ENCODE results near the gene SLC2A10.

SLC2A10 gene

GRCh38 chr20:46723039-46723438, 13.6 kb downstream of the SLC2A10 start:
- DNase-seq (ENCODE audit: low read depth, low spot score), result no peak
- no peak overlapping the region for H3K27ac ChIP-seq

GRCh38 chr20:46724343-46724959, 15.0 kb downstream of the SLC2A10 start:
- DNase-seq (ENCODE audit: low read depth, low spot score), result no peak
- H3K27ac ChIP-seq, result no peak overlapping the region

- H3K27ac ChIP-seq, result no peak overlapping the region
- no peak for DNase-seq (ENCODE audit: low read depth, low spot score)
Observed at GRCh38 chr20:46725186-46726165, 16.0 kb downstream of the SLC2A10 start.

GRCh38 chr20:46731770-46732169, 22.3 kb downstream of the SLC2A10 start:
- H3K27ac ChIP-seq, result no peak overlapping the region
- DNase-seq (ENCODE audit: low read depth, low spot score), result no peak

DNA sequence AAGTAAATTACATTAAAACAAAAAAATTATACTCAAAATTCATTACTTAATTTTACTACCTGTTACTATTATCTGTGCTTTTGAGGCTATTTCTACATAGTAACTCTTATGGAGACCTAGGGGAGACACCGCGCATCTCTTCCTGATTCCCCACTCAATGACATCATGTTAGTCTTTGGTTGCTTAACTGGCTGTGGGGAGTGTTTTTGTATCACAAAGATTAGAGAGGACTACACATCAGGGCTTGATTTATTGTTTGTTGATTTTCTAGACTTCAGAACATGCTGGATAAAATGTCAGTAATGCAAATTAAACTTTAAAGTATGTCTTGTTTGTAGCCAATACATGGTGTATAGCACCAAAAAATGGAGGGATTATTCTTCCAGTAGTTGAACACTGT, 26.0 kb downstream of the SLC2A10 start:
- no peak overlapping the region for H3K27ac ChIP-seq
- no peak for DNase-seq (ENCODE audit: low read depth, low spot score)

- peak; percentile 82 for DNase-seq (ENCODE audit: low read depth, low spot score)
- H3K27ac ChIP-seq, result peak overlapping the region; percentile 79
Observed at GRCh38 chr20:46739431-46740213, 30.2 kb downstream of the SLC2A10 start.

DNA sequence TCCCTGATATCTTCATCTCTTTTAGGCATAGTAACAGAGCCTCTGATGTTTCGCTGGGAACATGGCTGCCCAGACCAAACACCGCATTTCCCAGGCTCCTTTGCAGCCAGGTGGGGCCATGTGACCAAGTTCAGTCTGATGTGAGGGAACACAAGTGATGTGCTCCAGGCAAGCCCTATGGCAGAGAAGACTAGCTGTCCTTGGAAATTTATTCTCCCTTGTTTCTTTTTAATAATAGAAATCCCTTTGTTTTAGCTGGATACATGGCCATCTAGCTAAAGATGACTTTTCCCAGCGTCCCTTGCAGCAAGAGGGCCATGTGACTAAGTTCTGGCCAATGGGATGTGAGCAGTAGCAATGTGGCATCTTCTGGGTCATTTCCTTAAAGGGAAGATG, 30.8 kb downstream of the SLC2A10 start:
- DNase-seq (ENCODE audit: low read depth, low spot score), result no peak
- peak overlapping the region; percentile 79 for H3K27ac ChIP-seq

GRCh38 chr20:46741924-46742668, 32.6 kb downstream of the SLC2A10 start:
- no peak for DNase-seq (ENCODE audit: low read depth, low spot score)
- H3K27ac ChIP-seq, result no peak overlapping the region

- no peak overlapping the region for H3K27ac ChIP-seq
- DNase-seq (ENCODE audit: low read depth, low spot score), result no peak
Observed at GRCh38 chr20:46742669-46743045, 33.2 kb downstream of the SLC2A10 start.

DNA sequence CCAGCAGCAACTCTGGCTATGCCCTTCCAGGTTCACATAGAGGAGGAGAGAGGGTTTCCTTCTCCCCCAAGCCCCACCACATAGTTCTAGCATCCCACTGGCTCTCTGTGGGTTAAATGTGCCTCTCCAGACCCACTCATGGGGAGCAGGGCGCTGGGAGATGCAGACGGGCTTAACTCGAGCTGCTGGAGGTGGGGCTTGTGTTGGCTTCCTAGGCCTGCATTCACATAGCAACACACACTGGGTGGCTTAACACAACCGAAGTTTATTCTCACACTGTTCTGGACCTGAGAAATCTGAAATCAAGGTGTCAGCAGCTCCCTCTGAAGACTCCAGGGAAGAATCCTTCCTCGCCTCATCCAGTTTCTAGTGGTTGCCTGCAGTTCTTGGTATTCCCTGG, 33.6 kb downstream of the SLC2A10 start:
- no peak overlapping the region for H3K27ac ChIP-seq

GRCh38 chr20:46746956-46747526, 37.6 kb downstream of the SLC2A10 start:
- peak overlapping the region; percentile 45 for H3K27ac ChIP-seq
- peak; percentile 31 for DNase-seq (ENCODE audit: low read depth, low spot score)

More for the DNA sequence above, 33.6 kb downstream of the SLC2A10 start:
- DNase-seq (ENCODE audit: low read depth, low spot score), result no peak

DNA sequence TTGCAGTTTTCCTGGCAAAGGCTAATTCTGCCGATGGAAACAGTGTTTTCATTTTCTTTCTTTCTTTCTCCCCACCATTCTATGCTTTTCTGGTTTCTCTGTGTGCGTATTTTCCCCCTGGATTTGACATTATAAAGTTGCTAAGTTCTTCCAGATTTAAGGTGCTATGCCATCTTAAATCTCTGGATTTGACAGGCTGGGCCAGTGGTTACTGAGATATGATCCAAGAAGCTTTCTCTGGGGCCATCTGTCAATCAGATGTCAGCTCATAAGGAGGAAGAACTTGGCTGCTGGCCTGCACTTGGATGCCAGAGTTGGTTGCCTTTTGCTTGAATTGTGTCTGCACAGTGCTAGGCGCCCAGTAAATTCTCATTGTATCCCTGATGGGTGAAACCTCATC, 39.7 kb downstream of the SLC2A10 start:
- H3K27ac ChIP-seq, result no peak overlapping the region
- no peak for DNase-seq (ENCODE audit: low read depth, low spot score)

- H3K27ac ChIP-seq, result no peak overlapping the region
- DNase-seq (ENCODE audit: low read depth, low spot score), result no peak
Observed at GRCh38 chr20:46751856-46752255, 42.4 kb downstream of the SLC2A10 start.

DNA sequence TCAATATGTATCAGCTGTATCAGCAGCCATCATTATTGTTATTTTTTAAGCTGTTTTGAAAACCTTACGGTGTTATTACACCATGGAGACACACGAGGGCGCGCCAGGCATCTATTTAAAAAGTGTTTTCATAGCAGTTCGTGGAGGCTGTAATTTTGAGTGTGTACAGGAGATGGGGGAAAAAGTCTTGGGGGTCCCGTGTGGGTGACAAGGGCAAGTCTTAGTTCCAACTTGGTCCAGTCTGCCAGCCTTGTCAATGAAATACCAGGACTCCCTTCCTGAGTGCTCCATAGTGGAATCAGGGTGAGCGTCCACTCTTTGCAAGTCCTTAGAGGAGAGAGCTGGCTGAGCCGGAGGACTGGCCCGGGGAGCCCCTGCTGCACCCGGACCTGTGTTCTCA, 43.3 kb downstream of the SLC2A10 start:
- DNase-seq (ENCODE audit: low read depth, low spot score), result no peak

DNA sequence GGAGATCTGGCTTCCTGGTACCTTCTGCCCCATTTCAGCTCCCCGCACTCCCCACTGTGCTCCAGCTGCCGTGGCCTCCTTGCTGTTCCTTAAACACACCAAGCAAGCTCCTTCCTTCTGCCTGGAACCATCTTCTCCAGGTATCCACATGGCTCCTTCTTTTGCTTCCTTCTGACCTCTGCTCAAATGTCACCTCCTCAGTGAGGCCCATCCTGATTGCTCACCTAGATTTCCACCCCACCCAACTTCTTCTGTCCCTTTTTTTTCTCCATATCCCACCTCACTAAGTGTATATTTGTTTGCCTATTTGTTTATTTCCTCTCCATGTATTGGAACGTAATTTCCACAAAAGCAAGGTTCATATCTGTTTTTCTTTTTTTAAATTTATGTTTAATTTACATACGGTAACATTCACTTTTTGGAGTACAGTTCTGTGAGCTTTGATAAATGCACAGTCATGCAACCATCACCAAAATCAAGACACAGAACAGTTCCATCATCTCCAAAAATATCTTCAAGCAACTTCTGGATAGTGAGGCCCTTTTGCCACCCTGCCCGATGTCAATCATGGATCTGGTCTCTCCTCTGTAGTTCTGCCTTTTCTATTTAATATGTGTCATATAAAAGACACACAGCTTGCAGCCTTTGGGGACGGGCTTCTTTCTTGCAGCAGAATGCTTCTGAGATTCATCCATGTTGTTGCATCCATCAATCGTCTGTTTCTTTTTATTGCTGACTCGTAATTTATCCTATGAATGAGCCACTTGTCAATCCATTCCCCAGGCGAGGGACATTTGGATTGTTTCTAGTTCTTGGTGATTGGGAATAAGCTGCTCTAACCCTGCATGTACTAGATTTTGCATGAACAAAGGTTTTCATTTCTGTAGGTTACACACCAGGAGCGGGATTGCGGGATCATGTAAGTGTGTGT, 46.3 kb downstream of the SLC2A10 start:
- no peak overlapping the region for H3K27ac ChIP-seq
- no peak for DNase-seq (ENCODE audit: low read depth, low spot score)

More for the DNA sequence above, 43.3 kb downstream of the SLC2A10 start:
- no peak overlapping the region for H3K27ac ChIP-seq

DNA sequence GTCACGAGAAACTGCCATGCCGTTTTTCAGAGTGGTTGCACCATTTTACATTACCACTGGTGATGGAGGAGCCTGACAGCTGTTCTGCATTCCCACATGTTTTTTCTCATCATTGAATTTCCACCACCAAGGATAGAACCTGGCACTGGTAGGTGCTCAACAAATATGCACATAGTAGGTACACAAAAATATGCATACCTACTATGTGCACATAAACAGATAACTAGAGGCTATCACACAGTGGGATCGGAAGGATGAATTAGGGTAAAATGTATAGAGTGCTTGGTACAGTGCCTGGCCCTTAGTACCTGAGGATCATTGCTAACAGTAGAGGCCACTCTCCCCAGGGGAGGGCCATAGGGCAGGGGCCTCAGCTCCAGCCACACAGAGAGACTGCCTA, 47.0 kb downstream of the SLC2A10 start:
- DNase-seq (ENCODE audit: low read depth, low spot score), result no peak
- no peak overlapping the region for H3K27ac ChIP-seq

- no peak overlapping the region for H3K27ac ChIP-seq
- DNase-seq (ENCODE audit: low read depth, low spot score), result no peak
Observed at GRCh38 chr20:46757135-46757534, 47.7 kb downstream of the SLC2A10 start.

DNA sequence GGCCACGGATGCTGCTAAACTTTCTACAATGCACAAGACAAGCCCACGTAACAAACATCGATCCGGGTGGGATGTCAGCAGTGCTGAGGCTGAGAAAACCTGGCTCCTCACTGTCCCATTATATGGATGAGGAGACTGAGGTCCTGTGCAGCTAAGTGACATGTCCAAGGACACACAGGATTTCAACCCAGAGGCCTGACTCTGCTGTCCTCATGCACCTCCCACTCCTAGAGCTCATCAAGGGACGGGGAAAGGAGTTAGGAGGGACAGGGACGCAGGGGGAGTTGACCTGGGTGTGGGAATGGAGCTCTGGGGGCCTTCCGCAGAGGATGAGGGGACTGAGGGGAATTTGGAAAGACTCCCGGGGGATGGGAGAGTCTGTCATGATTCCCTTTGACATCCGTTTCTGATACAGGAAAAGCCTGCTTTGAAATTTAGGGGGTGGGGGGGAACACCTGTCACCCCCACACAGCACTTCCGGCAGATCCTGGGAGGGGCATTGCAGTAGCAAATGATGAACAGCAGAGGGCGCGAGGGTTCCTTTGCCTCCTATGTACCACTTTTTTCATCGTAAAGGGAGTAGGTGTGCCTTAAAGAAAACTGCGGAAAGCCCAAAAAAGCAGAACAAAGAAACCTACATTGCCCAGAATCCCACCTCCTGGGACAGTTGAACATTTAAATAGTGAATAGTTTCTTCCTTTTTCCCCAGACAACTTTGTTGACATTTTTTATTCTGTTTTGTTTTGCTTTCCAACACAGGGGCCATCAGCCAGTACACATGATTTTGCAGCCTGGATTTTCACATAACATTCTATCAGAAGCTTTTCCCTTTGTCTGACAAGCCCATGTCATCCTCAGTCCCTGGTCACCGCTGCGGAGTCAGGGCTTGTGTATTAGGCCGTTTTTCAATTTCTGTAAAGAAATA, 48.6 kb downstream of the SLC2A10 start:
- no peak for DNase-seq (ENCODE audit: low read depth, low spot score)
- H3K27ac ChIP-seq, result no peak overlapping the region
